Activated T-helper 1 cell treated with anti-CD3 and anti-CD28 coated beads, Interleukin-12 subunit alpha, Interleukin-12 subunit beta, Interleukin-2, Interleukin-4 antibody, amounts not matched to agents 30 ng/mL and 10 ng/mL and 1 ng/mL, durations not matched to agents 14 hours and 24 hours and 36 hours (primary cell): ENCODE measurements around the gene RINL. TPM values are rescaled to one million over a fixed set of nuclear protein-coding genes. Genes with fewer than 3 reads are reported as not detected.
"Not testable (repeated sequence)": the region's sequence is repeated elsewhere in the genome, so short reads cannot be mapped to it uniquely, and the experiment has no call there.

Experiments
- DNase-seq: peaks from one replicate; pipeline ENCODE4 v3.0.0; 2021; ENCODE audit warnings: low spot score
- H3K27ac Mint-ChIP-seq: one replicate; pipeline ENCODE4 v1.8.0; 2021; ENCODE audit warnings: mild to moderate bottlenecking, mixed read lengths
- H3K27me3 Mint-ChIP-seq: one replicate; pipeline ENCODE4 v1.8.0; 2022; ENCODE audit warnings: mild to moderate bottlenecking, moderate library complexity, mixed read lengths; ENCODE audit not compliant: insufficient read depth
- H3K36me3 Mint-ChIP-seq: one replicate; pipeline ENCODE4 v1.8.0; 2021; ENCODE audit warnings: low read depth, mixed read lengths
- H3K4me1 Mint-ChIP-seq: one replicate; pipeline ENCODE4 v1.8.0; 2021; ENCODE audit warnings: low read depth, mixed read lengths
- H3K4me3 Mint-ChIP-seq: one replicate; pipeline ENCODE4 v1.8.0; 2021; ENCODE audit warnings: mild to moderate bottlenecking, moderate library complexity, mixed read lengths
- H3K9me3 Mint-ChIP-seq: one replicate; pipeline ENCODE4 v1.8.0; 2021; ENCODE audit warnings: mixed read lengths
- intact Hi-C: fragments of 100-400 bp; cut with micrococcal nuclease; formaldehyde crosslinking; loops from one replicate; pipeline ENCODE4 v1.15.1; 2024
- total RNA-seq: library from RNA; stranded (reverse); gene quantifications from 2 replicates; pipeline ENCODE4 v1.2.3, GENCODE V29; 2022

The RINL gene
- total RNA-seq, 1 donor from 2014 or later, result 73.1 TPM

- H3K4me3 Mint-ChIP-seq, H3K9me3 Mint-ChIP-seq, intact Hi-C loops, DNase-seq, H3K27me3 Mint-ChIP-seq, H3K27ac Mint-ChIP-seq: not testable (repeated sequence)
- peaks cover 22% of the 10 kb centered on the region for H3K4me1 Mint-ChIP-seq
- peaks cover 30% of the 10 kb centered on the region for H3K36me3 Mint-ChIP-seq
Observed at GRCh38 chr19:38829203-38829602, 48.9 kb downstream of the RINL start.

- intact Hi-C loops, result no loop called here
- Mint-ChIP-seq H3K4me3 (no peak overlapping the region), H3K27ac (no peak overlapping the region), H3K4me1 (peaks cover 19% of the 10 kb centered on the region), H3K27me3 (no peaks in the 10 kb centered on the region), H3K9me3 (no peaks in the 10 kb centered on the region), H3K36me3 (peaks cover 46% of the 10 kb centered on the region)
- DNase-seq, result no peak
Observed at GRCh38 chr19:38826856-38827551, 51.1 kb downstream of the RINL start.

GRCh38 chr19:38825936-38826335 lies 52.1 kb downstream of the RINL start:
- H3K27ac Mint-ChIP-seq, H3K9me3 Mint-ChIP-seq, intact Hi-C loops, H3K4me3 Mint-ChIP-seq, H3K27me3 Mint-ChIP-seq, DNase-seq: not testable (repeated sequence)
- peaks cover 11% of the 10 kb centered on the region for H3K4me1 Mint-ChIP-seq
- peaks cover 47% of the 10 kb centered on the region for H3K36me3 Mint-ChIP-seq

- not testable (repeated sequence) for H3K4me1 Mint-ChIP-seq, H3K4me3 Mint-ChIP-seq
- peaks cover 40% of the 10 kb centered on the region for H3K36me3 Mint-ChIP-seq
Observed at GRCh38 chr19:38821230-38821825, 56.7 kb downstream of the RINL start.

GRCh38 chr19:38819231-38819920 lies 58.7 kb downstream of the RINL start:
- Mint-ChIP-seq H3K9me3 (no peaks in the 10 kb centered on the region), H3K4me1 (no peaks in the 10 kb centered on the region), H3K36me3 (peaks cover 32% of the 10 kb centered on the region), H3K27ac (peak overlapping the region; percentile 48), H3K4me3 (no peak overlapping the region), H3K27me3 (no peaks in the 10 kb centered on the region)
- no peak for DNase-seq
- intact Hi-C loops, result no loop called here

More at GRCh38 chr19:38821230-38821825, 56.7 kb downstream of the RINL start:
- H3K27me3 Mint-ChIP-seq, H3K27ac Mint-ChIP-seq, DNase-seq, intact Hi-C loops, H3K9me3 Mint-ChIP-seq: not testable (repeated sequence)

Other genes starting within 250 kb of the RINL start
- 281 and 287 TPM in 2 replicates for gene ACTN4, start 230.6 kb downstream of the RINL start, total RNA-seq
- gene CAPN12, start 133.8 kb downstream of the RINL start, total RNA-seq, result 1.1 and 2.5 TPM in 2 replicates
- not detected in 2 replicates for gene LGALS7, start 104.8 kb downstream of the RINL start, total RNA-seq
- not detected in 2 replicates for gene LGALS7B, start 89.1 kb downstream of the RINL start, total RNA-seq
- gene LGALS4, start 65.3 kb downstream of the RINL start, total RNA-seq, result 1.1 and 1.3 TPM in 2 replicates
- 125 and 132 TPM in 2 replicates for gene ECH1, start 46.5 kb downstream of the RINL start, total RNA-seq
- 632 and 659 TPM in 2 replicates for gene HNRNPL, start 28.3 kb downstream of the RINL start, total RNA-seq
- gene SIRT2, start 21.3 kb upstream of the RINL start, total RNA-seq, result 28.3 and 28.7 TPM in 2 replicates
- gene NFKBIB, start 21.7 kb upstream of the RINL start, total RNA-seq, result 98.1 and 102 TPM in 2 replicates
- 0.67 and 0.88 TPM in 2 replicates for gene CCER2, start 33.9 kb upstream of the RINL start, total RNA-seq
- 36.5 and 38.4 TPM in 2 replicates for gene SARS2, start 52.5 kb upstream of the RINL start, total RNA-seq
- 118 and 120 TPM in 2 replicates for gene MRPS12, start 52.7 kb upstream of the RINL start, total RNA-seq
- gene FBXO17, start 97.5 kb upstream of the RINL start, total RNA-seq, result 0.10 TPM in 1 of 2 replicates, not detected in the other
- gene FBXO27, start 154.3 kb upstream of the RINL start, total RNA-seq, result 0.12 and 0.54 TPM in 2 replicates
- 0.10 TPM in 1 of 2 replicates, not detected in the other for gene ACP7, start 206.1 kb upstream of the RINL start, total RNA-seq
- gene PAK4, start 247.5 kb upstream of the RINL start, total RNA-seq, result 18.5 and 19.9 TPM in 2 replicates